ENCODE measurements around the gene TCEA3.

DNA sequence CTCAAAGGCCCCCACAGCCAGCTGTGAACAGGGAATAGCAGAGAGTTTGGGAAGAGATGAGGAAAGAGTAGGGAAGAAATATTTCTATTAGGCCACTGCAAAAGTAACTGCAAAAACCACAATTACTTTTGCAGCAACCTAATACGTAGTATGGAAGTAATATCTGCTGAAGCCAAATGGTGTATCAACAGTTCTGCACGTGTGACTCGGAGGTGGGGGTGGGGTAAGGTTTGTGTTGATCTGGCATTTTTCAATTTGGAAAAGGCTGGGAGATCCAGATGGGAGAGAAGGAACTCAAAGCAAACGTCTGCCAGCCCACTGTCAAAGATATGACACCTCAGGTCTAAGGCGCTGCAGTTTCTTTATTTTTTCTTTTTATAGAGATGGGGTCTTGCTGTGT lies 43.8 kb downstream of the TCEA3 start:
- TF ChIP-seq, protein P1, sequence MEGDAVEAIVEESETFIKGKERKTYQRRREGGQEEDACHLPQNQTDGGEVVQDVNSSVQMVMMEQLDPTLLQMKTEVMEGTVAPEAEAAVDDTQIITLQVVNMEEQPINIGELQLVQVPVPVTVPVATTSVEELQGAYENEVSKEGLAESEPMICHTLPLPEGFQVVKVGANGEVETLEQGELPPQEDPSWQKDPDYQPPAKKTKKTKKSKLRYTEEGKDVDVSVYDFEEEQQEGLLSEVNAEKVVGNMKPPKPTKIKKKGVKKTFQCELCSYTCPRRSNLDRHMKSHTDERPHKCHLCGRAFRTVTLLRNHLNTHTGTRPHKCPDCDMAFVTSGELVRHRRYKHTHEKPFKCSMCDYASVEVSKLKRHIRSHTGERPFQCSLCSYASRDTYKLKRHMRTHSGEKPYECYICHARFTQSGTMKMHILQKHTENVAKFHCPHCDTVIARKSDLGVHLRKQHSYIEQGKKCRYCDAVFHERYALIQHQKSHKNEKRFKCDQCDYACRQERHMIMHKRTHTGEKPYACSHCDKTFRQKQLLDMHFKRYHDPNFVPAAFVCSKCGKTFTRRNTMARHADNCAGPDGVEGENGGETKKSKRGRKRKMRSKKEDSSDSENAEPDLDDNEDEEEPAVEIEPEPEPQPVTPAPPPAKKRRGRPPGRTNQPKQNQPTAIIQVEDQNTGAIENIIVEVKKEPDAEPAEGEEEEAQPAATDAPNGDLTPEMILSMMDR (IDR thresholded peaks at IDR 0.05 in 4 of 5, conservative IDR thresholded peaks at IDR 0.05 in 1 of 5), result no peak
- TF ChIP-seq POLR2A (IDR thresholded peaks at IDR 0.05), result no peak

Data from gastrocnemius medialis (tissue), 4 donors.